ENCODE data around the gene GAREM2.

Gene GAREM2

GRCh38 chr2:26238311-26238958 is 65.5 kb downstream of the GAREM2 start:
- DNase-seq = no peak
